Uterus (tissue), 4 donors: ENCODE data around the gene PRKAR1B. TPM values are rescaled to one million over a fixed set of nuclear protein-coding genes. Genes with fewer than 3 reads are reported as not detected.

Source experiments
- DNase-seq, 2 donors: peaks; one replicate each; pipeline ENCODE4 v3.0.0-alpha.2; 2019 to 2020
- H3K27ac ChIP-seq, 2 donors: fragments of 200-600 bp; sonication (generic); 1 replicate in 1 of 2; 2 replicates in 1 of 2; pipeline ENCODE4 v1.5.1; 2016 to 2018
- H3K27me3 ChIP-seq, 2 donors: fragments of 200-600 bp; sonication (generic); one replicate each; pipeline ENCODE4 v1.5.1; 2018 to 2019; ENCODE audit warnings: control low read depth in 1 of 2
- H3K36me3 ChIP-seq, 2 donors: fragments of 200-600 bp; sonication (generic); one replicate each; pipeline ENCODE4 v1.5.1; 2019; ENCODE audit warnings: control low read depth in 1 of 2
- H3K4me1 ChIP-seq, 2 donors: fragments of 200-600 bp; sonication (generic); one replicate each; pipeline ENCODE4 v1.5.1; 2018 to 2019; ENCODE audit warnings: control low read depth in 1 of 2
- H3K4me3 ChIP-seq, 2 donors: fragments of 200-600 bp; sonication (generic); 1 replicate in 1 of 2; 2 replicates in 1 of 2; pipeline ENCODE4 v1.5.1; 2018 to 2019; ENCODE audit warnings: mild to moderate bottlenecking in 1 of 2
- H3K9me3 ChIP-seq, 2 donors: fragments of 200-600 bp; sonication (generic); one replicate each; pipeline ENCODE4 v1.5.1; 2019; ENCODE audit warnings: control low read depth in 1 of 2
- CTCF ChIP-seq, 4 experiments: fragments of 200-600 bp in 2 of 4; fragments of 450-650 bp in 2 of 4; sonication (generic) in 2 of 4; IDR thresholded peaks; one replicate each; pipeline ENCODE4 v1.5.1; 2016 to 2019; ENCODE audit warnings: antibody characterized with exemption in 4 of 4, mild to moderate bottlenecking in 2 of 4, moderate library complexity in 1 of 4
- POLR2A ChIP-seq, 2 donors: fragments of 450-650 bp; IDR thresholded peaks; one replicate each; pipeline ENCODE4 v1.6.1; 2016; ENCODE audit warnings: antibody characterized with exemption in 2 of 2, mild to moderate bottlenecking in 1 of 2, moderate library complexity in 1 of 2
- intact Hi-C: fragments of 100-400 bp; cut with DNase I; formaldehyde crosslinking; loops from one replicate; pipeline ENCODE4 v1.15.1; 2023; ENCODE audit warnings: low total_unique reads
- total RNA-seq, 4 donors: library from RNA; depleted of rRNA in 3 of 4; stranded (reverse); fragments of >200 nt in 3 of 4; gene quantifications; one replicate each; pipeline versions ENCODE4 v1.1.0 to v1.2.4, GENCODE V29; 2014 to 2023
- donor health status: DM: yes; HTN: yes; CAD: no.

Gene PRKAR1B
- total RNA-seq, 4 donors from 2014 or later: 1.0 to 45.2 (median 28.7) TPM

- DNase-seq: no peak
- H3K27me3 ChIP-seq: no peaks in the 10 kb centered on the region
- H3K4me1 ChIP-seq: peaks cover 8 to 32% of the 10 kb centered on the region in 2 donors
- H3K27ac ChIP-seq: peak overlapping the region; percentile 95
- H3K9me3 ChIP-seq: no peaks in the 10 kb centered on the region
- H3K36me3 ChIP-seq: no peaks in the 10 kb centered on the region
- H3K4me3 ChIP-seq: no peak overlapping the region
- intact Hi-C loops: loop anchor here (5.0 kb wide), 1 partner anchor 438 kb away; no protein-coding TSS in a partner anchor
- TF ChIP-seq CTCF (IDR thresholded peaks at IDR 0.05): no peak
- TF ChIP-seq POLR2A (IDR thresholded peaks at IDR 0.05): no peak
Measured at GRCh38 chr7:770336-770735, 43.3 kb upstream of the PRKAR1B start.

DNA sequence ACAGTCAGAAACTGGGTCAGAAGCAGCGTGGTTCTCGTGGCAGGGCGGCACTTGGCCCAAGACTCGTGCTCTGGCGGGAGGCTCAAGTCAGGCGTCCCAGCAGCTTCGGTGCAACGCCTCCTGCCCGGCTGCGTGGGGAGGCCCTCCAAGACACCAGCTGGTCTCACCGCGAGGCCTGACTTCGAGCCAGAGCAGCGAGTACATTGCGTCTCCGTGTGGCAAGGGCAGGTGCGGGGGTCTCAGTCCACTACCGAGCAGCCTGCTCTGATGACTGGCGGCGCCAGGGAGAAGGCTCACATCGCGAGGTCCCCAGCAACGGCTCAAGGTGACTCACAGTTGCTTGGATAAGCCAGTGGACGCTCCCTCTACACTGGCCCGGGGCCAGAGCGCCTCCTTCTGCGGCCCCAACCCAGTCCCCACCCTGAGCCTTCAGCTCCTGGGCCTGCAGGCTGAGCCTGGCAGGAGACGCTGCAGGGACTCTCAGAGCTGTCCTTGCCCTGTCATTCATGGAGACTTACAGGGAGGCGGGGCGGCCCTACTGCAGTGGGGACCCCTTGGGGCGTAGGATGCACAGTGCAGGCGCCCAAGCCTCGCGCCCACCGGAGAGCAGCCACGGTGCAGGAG is 41.9 kb upstream of the PRKAR1B start:
- no peaks in the 10 kb centered on the region for H3K27me3 ChIP-seq
- peaks cover 8 to 32% of the 10 kb centered on the region in 2 donors for H3K4me1 ChIP-seq
- peak overlapping the region; percentile 69 to 95 for H3K27ac ChIP-seq
- TF ChIP-seq CTCF (IDR thresholded peaks at IDR 0.05) (no peak), POLR2A (IDR thresholded peaks at IDR 0.05) (peak in 1 of 2 donors; percentile 1)
- DNase-seq: peak; percentile 62 to 77
- H3K9me3 ChIP-seq: no peaks in the 10 kb centered on the region
- H3K4me3 ChIP-seq: peak overlapping the region in 1 of 2 donors; percentile 14
- intact Hi-C loops: no loop called here
- no peaks in the 10 kb centered on the region for H3K36me3 ChIP-seq

- intact Hi-C loops: no loop called here
- Histone ChIP-seq H3K9me3 (no peaks in the 10 kb centered on the region), H3K27ac (peak overlapping the region; percentile 69 to 95), H3K4me3 (peak overlapping the region in 1 of 2 donors; percentile 14), H3K4me1 (peaks cover 8 to 32% of the 10 kb centered on the region in 2 donors), H3K36me3 (no peaks in the 10 kb centered on the region), H3K27me3 (no peaks in the 10 kb centered on the region)
- DNase-seq: peak; percentile 84 to 91
- TF ChIP-seq POLR2A (IDR thresholded peaks at IDR 0.05) (peak in 1 of 2 donors; percentile 12), CTCF (IDR thresholded peaks at IDR 0.05) (no peak)
Measured at GRCh38 chr7:767941-768731, 41.1 kb upstream of the PRKAR1B start.

- Histone ChIP-seq H3K4me1 (peaks cover 8 to 32% of the 10 kb centered on the region in 2 donors), H3K27me3 (no peaks in the 10 kb centered on the region), H3K4me3 (no peak overlapping the region), H3K36me3 (no peaks in the 10 kb centered on the region), H3K27ac (no peak overlapping the region), H3K9me3 (no peaks in the 10 kb centered on the region)
- TF ChIP-seq POLR2A (IDR thresholded peaks at IDR 0.05) (no peak), CTCF (IDR thresholded peaks at IDR 0.05) (no peak)
- intact Hi-C loops: no loop called here
- peak in 1 of 2 donors; percentile 78 for DNase-seq
Measured at GRCh38 chr7:767580-767940, 40.5 kb upstream of the PRKAR1B start.

- Histone ChIP-seq H3K36me3 (no peaks in the 10 kb centered on the region), H3K4me3 (no peak overlapping the region), H3K27me3 (no peaks in the 10 kb centered on the region), H3K9me3 (no peaks in the 10 kb centered on the region), H3K4me1 (peaks cover under 1 to 13% of the 10 kb centered on the region in 2 donors), H3K27ac (no peak overlapping the region)
- TF ChIP-seq POLR2A (IDR thresholded peaks at IDR 0.05): no peak
- no peak for TF ChIP-seq CTCF (IDR thresholded peaks at IDR 0.05)
- DNase-seq: no peak
- intact Hi-C loops: no loop called here
Measured at GRCh38 chr7:765383-765782, 38.3 kb upstream of the PRKAR1B start.
